HT1080 (cell line): ENCODE results near the gene S100PBP. TPM values are rescaled to one million over a fixed set of nuclear protein-coding genes. Genes with fewer than 3 reads are reported as not detected.

Source experiments
- DNase-seq: peaks from one replicate; pipeline ENCODE4 v3.0.0-alpha.2; 2015; ENCODE audit warnings: low read depth
- total RNA-seq: library from RNA; depleted of rRNA; stranded (reverse); fragments of >200 nt; shearing (Covaris generic); gene quantifications from 2 replicates; pipeline ENCODE4 v1.2.3, GENCODE V29; 2014

S100PBP gene
- total RNA-seq, 1 experiment from 2014 or later: 16.8 TPM

DNA sequence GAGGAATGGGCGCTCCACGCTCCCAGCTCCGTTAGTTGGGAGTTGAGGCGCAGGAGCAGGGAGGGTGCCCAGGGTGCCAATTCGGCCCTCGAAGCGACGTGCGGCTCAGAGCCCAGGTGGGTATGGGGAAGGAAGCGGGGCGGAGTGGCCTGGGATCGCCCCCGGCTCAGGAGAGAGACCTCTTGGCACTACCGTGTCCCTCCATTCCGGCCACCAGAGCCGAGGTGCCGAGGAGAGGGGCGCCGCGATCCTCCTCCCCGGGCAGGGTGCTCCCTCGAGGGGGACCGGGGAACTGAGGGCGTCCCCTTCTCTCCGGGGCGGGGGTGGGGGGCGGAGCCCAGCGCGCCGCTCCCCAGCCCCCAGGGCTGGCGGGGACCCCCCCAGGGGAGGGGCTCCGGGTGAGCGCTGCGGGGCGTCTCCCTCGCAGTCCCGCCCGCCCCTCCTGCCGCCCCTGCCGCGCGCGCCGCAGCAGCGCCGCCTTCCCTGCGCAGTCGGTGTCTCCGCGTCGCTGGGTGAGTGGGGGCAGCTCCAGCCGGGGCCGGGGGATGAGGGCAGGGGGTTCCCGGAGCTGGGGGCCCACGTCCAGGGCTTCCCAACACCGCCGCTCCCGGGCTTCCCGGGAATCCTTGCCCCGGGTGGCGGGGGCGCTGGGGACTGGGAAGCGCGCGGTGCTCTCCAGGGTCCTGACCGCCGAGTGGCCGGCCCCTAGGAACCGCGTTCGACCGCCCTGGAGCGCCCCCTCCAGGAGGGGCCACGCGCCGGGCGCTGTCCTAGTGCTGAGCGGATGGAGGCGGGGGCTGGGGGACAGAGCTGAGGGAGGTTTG lies 68.8 kb downstream of the S100PBP start, which contains the start of gene HPCA:
TSS of gene HPCA (plus strand) at position 488 of the 824 bp plus-strand sequence. CDS start 2,408 bp downstream, outside the sequence.
- peak; percentile 33 for DNase-seq

DNA sequence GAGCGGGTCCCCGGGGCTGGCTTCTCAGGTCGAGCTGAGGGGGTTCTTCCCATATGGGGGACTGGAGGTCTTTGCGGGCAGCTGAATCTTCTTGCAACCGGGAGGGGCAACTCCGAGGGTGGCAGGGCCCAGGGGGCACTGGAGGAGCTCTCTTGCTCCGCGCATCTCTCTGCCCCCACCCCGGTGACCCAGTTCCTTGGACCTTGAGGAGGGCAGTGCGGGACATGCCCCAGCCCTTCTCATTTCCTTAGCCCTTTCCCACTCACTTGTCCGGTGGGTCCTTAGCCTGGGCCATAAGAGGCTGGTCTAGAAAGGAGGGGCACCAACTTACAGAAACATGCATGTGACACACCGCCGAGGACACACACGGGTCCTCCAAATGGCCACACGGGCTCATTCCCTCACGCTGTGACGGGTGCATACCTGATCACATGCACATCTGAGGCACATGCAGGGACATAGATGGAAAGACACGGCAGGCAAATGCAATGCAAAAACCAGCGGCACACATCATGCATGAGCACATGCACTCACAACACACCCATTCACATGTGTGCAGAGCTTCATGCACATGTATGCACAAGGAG lies 69.5 kb downstream of the S100PBP start:
- DNase-seq: no peak

GRCh38 chr1:32887623-32888022 lies 70.2 kb downstream of the S100PBP start:
- DNase-seq: no peak

GRCh38 chr1:32888134-32888533 lies 70.7 kb downstream of the S100PBP start:
- no peak for DNase-seq

DNA sequence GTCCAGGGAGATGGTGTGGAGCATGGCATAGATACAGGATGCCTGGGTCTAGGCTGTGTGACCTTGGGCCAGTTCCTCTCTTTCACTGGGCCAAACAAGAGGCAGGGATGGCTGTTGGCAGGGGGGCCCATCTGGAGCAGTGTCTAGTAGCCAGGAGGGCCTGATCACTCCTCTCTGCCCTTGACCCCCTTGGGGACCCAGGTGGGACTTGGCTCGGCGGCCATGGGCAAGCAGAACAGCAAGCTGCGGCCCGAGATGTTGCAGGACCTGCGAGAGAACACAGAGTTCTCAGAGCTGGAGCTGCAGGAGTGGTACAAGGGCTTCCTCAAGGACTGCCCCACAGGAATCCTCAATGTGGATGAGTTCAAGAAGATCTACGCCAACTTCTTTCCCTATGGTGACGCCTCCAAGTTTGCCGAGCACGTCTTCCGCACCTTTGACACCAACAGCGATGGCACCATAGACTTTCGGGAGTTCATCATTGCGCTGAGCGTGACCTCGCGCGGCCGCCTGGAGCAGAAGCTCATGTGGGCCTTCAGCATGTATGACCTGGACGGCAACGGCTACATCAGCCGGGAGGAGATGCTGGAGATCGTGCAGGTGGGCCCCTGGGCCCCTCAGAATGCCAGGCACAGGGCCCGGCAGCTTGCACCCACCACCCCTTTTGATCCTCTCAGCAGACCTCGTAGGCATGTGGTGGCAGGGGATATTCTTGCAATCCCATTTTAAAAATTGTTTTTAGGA lies 71.4 kb downstream of the S100PBP start:
- no peak for DNase-seq

DNA sequence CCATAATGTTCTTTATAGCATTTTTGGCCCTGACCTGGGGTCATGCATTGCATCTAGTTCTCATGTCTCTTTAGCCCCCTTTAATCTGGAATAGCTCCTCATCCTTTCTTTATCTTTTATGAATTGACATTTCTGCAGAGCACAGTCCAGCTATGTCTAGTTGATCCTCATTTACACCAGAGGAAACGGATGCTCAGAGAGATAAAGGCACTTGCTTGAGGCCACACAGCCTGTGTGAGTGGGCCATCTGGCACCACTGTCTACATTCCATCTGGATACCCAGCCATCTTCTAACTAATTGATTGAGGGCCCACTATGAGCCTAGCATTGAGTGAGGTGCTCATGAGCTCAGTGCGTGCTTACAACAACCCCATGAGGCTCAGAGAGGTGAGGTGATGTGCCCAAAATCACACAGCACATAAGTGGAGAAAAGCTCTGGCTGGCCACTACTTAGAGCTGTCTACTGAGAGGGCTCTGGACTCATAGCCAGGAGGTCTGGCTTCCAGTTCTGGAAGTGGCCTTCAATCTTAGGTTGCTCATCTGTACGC lies 72.4 kb downstream of the S100PBP start:
- DNase-seq: no peak

- no peak for DNase-seq
Measured at GRCh38 chr1:32890516-32891240, 73.2 kb downstream of the S100PBP start.

- no peak for DNase-seq
Measured at GRCh38 chr1:32891241-32891570, 73.8 kb downstream of the S100PBP start.

GRCh38 chr1:32891630-32892029 lies 74.2 kb downstream of the S100PBP start:
- no peak for DNase-seq

GRCh38 chr1:32892368-32893197 lies 75.1 kb downstream of the S100PBP start:
- no peak for DNase-seq

- no peak for DNase-seq
Measured at GRCh38 chr1:32893198-32894018, 76.0 kb downstream of the S100PBP start.

DNA sequence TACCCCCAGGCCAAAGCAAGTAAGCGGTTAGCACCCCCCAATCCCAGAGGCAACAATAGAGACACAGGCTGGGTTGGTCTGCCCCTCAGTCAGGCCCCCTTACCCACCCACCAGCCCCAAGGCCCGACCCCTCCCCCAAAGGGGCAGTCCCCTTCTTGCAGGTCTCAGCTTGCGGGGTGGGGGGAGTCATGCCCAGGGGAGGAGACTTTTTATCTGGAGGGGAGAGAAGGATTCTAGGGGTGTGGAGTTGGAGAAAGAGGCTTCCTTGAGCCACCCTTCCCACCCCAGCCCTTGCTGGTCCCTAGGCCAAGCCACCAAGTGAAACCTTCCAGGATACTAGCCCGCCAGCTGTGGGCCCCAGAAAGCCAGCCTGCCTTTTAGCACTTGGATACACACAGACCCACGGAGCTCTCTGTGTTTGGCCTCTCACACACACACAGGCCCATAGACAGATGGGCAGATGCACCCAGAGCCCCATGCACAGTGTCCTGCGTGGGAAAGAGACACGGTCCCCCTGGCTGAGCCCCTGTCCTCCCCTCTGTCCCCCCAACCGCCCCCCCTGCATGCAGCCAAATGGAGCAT lies 76.7 kb downstream of the S100PBP start:
- no peak for DNase-seq

GRCh38 chr1:32894681-32895080 lies 77.2 kb downstream of the S100PBP start:
- DNase-seq: no peak

GRCh38 chr1:32895325-32896215 lies 78.1 kb downstream of the S100PBP start:
- no peak for DNase-seq

- no peak for DNase-seq
Measured at GRCh38 chr1:32896451-32896850, 79.0 kb downstream of the S100PBP start.

DNA sequence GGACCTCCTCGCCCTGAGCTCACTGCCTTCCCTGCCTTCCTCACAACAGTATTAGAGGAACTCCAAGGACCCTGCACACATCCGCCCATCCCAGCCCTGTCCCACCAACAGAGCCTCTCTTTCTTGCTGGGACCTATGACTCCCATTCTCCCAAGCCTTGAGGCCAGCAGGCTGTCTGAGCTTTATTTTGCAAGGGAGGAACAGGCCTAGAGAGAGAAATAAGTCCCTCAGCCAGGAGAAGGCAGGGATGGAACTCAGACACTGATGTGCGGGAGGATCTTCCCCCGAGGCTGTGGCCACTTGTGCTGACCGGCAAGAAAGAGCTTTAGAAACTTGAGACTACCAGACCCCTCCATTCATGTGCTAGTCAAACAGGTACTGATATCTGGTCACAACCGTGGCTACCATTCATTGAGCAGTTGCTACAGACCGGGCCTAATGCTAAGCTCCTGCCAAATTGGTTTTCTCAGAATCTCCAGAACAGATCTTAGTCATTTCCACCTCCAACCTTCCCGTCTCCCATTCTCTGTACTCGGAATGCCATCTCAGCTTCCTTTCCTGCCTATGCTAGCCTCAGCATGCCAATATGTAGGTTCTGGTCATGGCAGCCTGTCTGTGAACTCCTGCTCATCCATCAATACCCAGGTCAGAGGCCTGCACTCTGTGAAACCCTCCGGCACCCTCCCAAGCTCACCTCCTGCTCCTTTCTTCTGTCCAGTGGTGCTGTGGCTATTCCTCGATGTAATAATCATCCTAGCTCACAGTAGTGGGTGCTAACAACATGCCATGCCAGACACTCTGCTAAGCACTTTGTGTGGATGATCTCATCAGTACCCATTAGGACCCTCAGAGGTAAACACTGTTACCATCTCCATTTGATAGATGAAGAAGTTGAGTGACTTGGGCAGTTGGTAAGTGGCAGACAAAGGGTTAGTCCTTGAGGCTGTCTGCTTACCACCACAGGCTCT lies 79.9 kb downstream of the S100PBP start:
- DNase-seq: no peak

GRCh38 chr1:32898056-32898455 lies 80.6 kb downstream of the S100PBP start:
- no peak for DNase-seq
